GM19043 (cell line): ENCODE data around the gene KCTD3.

Experiments used
- ATAC-seq: cut with Tn5 transposase; IDR thresholded peaks from one replicate; pipeline ENCODE4 v1.9.1; 2021; ENCODE audit warnings: low read depth; ENCODE audit not compliant: unreplicated experiment

The KCTD3 gene

DNA sequence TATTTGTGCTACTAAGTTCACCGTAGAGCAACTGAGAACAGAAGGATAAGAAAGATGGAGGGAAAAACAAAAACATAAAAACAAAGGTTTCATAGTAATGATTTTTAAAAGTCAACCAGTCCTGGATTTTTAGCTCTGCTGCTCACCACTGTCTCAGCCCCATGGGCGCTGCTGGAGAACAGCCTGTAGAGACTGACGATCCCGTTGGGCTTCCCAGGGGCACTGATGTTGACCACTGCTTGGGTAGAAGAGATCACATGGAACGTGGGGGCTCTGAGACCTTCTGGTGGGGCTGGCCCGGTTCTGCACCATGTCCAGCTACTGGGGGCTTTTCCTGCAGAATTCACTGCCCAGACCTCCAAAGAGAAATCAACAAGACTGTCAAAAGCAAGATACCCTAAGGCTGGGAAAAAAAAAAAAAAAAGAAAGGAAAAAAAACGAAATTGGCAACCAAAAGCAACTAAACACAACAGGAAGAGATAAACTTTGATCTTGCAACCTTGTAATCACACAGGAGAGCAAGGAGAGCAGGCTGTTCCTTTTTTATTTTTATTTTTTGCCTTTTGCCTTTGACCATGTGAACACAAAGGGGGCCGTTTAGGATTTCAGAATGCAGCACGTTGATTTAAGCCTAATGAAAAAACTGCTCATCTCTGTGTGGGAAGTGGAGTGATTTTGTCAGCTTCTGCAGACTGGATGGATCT lies 83.5 kb downstream of the KCTD3 start:
- no peak for ATAC-seq

GRCh38 chr1:215651867-215652266 lies 84.8 kb downstream of the KCTD3 start:
- ATAC-seq = no peak

- ATAC-seq = no peak
Measured at GRCh38 chr1:215652371-215652770, 85.3 kb downstream of the KCTD3 start.

DNA sequence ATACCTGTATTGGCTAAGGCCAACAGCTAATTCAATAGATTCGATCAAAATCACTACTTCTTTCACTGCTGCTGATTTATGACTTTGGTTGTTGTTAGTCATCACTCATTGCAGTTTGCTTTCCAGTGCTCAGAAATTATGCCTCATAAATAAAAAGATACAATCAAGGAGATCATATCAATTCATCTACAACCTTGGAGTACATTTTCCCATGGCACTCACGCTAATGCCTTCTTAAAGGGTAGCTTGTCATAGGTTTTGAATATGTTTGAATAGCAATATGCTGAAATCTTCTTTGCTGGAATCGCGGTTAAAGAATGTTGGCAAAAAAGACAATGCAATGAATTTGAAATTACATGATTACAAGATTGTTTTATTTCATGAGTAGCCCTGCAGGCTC lies 89.9 kb downstream of the KCTD3 start:
- no peak for ATAC-seq

DNA sequence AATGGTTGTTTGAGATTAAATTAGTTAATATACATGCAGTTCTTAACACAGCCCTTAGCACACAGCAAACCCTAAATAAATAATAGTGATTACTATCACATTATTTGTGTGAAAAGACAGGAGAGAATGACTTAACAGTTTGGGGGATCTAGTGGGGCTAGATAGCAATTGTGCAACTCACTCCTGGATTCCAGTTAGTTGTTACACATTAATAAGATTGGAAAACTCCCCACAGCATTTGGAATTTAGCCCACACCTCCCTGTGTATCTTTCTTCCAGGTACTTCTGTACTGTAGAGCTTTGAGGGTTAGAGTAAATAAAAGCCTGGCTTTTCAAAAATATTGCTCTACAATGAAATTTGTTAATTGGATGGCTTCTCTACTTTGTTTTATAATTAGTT lies 93.2 kb downstream of the KCTD3 start:
- no peak for ATAC-seq

GRCh38 chr1:215661033-215661432 lies 93.9 kb downstream of the KCTD3 start:
- ATAC-seq = no peak

DNA sequence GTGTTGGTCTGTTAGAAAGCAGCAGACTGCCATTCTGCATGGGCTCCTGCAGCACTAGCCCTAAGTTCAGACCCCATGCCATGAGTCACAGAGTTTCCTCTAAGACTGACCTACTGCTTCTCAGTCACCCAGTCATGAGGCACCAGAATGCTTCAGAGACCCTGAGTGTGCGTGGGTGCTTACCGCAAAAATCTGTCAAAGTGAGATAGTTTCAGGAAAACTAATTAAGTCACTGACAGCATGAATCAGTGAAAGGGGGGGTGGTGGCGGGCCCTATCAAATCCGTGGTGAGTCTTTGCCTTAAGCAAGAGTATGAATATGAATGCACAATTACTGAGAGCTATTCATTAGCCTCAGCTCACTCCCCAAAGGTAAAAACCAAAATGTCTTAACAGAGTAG lies 98.1 kb downstream of the KCTD3 start:
- no peak for ATAC-seq

GRCh38 chr1:215667761-215668160 lies 100.7 kb downstream of the KCTD3 start:
- ATAC-seq = no peak

- no peak for ATAC-seq
Measured at GRCh38 chr1:215669806-215670491, 102.8 kb downstream of the KCTD3 start.
